Glomerular visceral epithelial cell (primary cell): ENCODE measurements around the gene ATAD3A.
"Not testable (repeated sequence)": the region's sequence is repeated elsewhere in the genome, so short reads cannot be mapped to it uniquely, and the experiment has no call there.

Experiments
- DNase-seq: peaks from one replicate; pipeline ENCODE4 v3.0.0-alpha.2; 2016; ENCODE audit errors: extremely low spot score

The ATAD3A gene

GRCh38 chr1:1554926-1555915 is 43.3 kb downstream of the ATAD3A start:
- peak; percentile 62 for DNase-seq

DNA sequence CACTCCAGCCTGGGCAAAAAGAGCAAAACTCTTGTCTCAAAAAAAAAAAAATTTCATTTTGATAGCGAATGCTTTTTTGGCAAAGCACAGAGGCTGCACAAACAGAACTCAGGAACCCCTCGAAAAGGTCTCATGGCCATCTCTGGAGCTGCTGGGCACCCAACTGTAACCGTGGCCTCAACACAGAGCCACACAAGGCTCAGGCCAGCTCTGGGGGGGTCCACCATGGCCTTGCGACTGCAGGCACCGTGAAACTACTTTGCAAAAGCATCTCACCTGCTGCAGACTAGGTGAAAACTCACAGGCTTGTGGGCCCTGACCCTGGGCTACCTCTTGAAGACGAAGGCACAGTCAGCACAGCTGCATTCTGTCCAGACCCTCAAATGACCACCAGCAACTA is 44.5 kb downstream of the ATAD3A start:
- no peak for DNase-seq

GRCh38 chr1:1556961-1557360 is 45.0 kb downstream of the ATAD3A start:
- DNase-seq: not testable (repeated sequence)

DNA sequence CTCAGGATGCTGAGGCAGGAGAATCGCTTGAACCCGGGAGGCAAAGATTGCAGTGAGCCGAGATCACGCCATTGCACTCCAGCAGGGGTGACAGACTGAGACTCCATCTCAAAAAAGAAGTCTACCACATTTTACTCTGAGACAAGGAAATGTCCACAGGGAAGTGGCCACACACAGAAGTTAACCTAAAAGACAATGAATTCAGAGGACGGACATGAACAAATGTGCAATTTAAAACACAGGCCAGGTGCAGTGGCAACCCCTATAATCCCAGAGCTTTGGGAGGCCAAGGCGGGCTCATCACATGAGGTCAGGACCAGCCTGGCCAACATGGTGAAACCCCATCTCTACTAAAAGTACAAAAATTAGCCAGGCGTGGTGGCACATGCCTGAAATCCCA is 45.7 kb downstream of the ATAD3A start:
- DNase-seq: not testable (repeated sequence)

DNA sequence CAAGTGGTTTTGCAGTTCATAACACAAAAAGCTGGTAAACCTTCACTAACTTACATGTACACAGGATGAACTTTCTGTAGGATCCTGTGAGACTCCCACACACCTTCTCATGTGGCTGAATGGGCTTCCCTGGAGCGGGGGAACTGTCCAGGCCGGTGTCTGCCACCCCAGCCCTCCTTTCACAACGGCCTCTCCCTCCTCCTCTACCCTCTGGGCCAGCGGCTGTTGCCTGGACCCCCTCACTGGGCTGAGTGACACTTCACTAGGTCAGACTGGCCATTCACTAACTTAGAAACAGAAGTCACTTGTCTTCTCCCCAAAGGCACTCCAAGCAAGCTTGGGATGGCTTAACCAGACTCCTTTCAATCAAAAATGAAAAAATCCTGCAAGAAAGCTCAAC is 46.6 kb downstream of the ATAD3A start:
- DNase-seq: no peak

DNA sequence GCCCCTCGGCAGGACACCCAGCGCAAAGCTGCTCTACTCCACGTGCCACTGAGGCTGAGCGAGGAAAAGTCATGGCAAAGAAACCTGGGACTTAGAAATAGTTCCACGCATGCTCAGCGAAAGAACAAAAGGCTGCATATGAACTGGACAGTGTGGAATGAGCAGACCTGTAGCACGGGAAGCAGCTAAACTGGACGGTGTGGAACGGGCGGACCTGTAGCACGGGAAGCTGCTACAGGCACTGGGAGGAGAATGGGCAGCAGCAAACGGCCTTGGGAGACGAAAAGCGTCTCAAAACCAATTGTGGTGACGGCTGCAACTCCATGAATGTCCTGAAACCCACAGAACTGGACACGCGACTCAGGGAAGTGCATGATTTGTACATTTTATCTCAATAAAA is 47.1 kb downstream of the ATAD3A start:
- DNase-seq: no peak

DNA sequence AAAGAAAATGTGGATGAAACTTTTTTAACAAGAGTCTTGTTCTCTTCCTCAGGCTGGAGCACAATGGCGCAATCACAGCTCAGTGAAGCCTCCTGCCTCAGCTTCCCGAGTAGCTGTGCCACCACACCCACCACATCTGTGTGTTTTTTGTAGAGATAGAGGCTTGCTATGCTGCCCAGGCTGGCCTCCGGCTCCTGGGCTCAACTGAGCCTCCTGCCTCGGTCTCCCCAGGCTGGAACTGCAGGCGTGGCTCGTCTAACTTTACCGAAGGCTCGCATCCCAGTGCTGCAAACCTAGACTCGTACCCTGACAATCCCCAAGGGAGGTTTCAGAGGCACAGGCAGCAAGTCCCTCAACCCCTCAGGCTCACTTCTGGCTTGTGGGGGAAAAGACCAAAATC is 48.2 kb downstream of the ATAD3A start:
- DNase-seq: no peak

DNA sequence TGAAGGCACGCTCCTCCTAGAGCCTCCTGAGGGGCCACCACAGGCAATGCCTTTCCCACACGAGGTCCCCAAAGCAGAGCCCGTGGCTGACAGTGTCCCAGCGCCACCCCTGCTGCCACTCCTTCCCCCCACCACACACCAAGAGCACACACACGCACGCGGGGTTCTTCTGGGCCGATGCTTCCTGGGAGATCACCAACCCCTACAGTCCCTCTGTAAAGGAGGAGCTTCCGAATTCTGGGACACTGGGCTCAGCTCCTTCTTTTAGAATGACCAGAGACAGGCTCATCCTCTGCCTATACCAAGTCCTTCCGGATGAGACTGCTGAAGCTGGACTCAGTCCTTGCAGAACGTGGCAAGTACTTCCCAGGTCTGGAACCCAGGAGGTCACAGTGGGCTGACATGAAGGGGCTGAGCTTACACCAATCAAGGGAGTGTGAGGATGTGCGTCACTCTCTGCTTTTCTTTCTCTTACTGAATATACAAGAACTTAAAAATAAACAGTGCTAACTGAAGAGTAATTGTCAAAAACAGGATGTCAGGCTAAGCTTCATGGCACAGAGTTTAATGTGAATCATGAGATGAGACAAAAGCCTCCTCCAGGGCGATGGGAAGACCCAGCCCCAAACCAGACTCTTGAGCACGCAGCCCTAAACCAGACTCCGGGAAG is 50.0 kb downstream of the ATAD3A start:
- no peak for DNase-seq

DNA sequence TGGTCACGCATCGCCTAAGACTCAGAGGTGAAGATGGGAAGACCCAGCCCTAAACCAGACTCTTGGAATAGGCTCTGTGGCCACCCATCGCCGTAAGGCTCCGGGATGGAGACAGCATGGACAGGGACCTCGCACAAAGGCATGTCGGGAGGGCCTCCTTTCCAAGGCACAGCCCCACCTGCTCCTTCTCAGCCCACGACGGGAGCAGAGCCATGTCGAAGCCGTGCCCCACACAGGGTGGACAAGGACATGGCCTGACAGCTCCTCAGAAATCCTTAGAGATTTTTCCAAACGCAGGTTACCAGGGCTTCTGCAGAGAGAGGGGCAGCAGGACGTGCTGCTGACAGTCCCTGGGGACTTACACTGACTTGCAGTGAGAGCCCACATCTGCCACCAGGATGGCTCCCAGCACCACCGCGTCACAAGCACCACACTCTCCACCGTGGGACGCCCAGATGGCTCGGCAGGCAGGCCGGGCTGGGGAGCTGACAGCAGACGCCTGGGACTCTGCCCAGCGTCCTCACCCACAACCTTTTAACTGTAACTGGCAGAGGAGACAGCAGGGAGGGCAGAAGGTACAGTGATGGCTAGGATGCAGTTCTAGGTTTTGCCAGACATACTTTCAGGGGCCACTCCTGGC is 50.7 kb downstream of the ATAD3A start:
- no peak for DNase-seq

GRCh38 chr1:1563688-1564087 is 51.7 kb downstream of the ATAD3A start:
- DNase-seq: no peak

DNA sequence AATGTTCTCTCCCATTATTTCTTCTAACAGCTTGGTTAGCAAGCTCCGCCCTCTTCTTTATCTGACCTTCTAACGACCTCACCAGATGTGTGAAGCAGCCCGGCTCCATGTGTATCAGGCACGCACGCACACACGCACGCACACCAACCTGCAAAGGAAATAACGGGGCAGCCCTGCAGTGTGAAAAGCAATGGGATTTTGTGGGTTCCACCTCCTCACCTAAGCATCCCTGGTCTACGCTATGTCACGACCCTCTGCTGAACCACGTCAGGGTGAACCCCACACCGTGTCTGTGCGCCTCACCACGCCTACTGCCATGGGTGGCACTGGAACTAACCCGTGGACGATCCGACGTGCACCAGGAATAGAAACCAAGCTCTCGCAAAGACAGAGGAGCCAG is 52.3 kb downstream of the ATAD3A start:
- no peak for DNase-seq

DNA sequence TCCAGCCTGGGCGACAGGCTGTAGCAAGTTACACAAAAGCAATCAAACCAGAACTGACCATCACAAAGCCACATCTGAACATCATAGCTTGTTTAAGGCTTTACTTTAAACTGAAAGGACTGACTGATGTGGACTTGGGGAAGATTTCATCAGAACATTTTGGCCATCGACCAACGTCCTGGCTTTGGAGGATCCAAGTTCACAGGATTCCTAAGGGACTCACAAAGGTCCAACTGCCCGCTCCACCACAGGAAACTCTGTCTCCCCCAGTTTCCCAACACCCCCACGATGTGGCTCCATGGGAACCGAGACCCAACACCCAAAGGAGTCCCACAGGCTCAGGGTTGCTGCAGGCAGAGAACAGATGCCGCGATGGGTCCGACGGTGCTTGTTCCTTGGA is 53.4 kb downstream of the ATAD3A start:
- DNase-seq: no peak

DNA sequence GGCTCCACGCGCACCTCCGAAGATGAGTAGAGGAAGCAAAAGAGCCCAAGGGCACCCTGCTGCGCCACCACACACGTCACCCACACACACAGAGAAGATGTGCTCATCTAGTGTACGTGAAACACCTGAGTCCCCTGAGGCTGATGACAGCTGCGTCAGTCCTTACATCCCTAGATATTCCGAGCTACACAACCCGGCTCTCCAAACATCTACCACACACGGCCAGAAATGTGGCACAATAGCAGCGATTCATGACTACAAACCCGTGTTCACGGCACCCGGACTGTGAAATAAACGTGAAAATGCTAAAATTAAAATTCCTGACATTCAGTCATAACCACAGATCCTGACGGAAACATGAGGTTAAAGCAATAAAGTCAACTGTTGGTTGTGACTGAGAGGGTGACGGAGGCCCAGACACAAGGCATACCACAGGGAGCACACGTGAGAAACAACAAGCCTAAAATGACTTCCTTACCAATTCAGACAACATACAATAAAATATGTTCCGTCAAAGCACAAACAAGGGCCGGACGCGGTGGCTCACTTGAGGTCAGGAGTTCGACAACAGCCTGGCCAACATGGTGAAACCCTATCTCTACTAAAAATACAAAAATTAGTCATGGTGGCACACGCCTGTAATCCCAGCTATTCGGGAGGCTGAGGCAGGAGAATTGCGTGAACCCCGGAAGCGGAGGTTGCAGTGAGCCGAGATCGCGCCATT is 55.4 kb downstream of the ATAD3A start:
- DNase-seq: no peak

DNA sequence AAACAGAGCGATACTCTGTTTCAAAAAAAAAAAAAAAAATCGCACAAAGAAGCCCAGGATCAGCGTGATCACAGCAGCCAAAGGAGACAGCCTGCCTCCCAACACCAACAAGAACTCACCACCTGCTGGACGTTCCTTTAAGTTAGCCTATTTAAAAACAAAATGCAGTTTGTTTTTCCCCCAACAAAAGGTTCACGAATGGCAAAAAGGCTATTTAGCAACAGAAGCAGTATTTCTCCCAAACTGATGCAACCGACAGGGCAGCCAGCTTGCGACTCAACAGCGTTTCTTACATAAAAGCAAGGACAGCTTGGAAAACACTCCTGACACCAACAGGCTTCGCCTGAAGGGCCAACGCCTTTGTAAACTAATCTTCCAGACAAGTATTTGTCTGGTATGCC is 55.9 kb downstream of the ATAD3A start:
- DNase-seq: no peak

DNA sequence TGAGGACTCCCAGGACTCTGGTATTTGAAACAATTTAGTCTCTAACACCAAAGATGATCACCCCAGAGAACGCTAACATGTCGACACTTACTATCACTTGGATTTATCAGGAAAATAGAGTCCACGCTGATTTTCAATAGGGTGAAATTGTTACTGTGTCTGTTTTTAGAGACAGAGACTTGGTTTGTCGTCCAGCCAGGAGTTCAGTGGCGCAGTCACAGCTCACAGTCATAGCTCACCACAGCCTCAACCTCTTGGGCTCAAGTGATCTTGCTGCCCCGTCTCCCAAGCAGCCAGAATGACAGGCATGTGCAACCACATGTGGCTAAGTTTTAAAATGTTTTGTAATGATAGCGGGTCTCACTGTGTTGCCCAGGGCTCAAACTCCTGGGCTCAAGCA is 57.4 kb downstream of the ATAD3A start:
- no peak for DNase-seq

DNA sequence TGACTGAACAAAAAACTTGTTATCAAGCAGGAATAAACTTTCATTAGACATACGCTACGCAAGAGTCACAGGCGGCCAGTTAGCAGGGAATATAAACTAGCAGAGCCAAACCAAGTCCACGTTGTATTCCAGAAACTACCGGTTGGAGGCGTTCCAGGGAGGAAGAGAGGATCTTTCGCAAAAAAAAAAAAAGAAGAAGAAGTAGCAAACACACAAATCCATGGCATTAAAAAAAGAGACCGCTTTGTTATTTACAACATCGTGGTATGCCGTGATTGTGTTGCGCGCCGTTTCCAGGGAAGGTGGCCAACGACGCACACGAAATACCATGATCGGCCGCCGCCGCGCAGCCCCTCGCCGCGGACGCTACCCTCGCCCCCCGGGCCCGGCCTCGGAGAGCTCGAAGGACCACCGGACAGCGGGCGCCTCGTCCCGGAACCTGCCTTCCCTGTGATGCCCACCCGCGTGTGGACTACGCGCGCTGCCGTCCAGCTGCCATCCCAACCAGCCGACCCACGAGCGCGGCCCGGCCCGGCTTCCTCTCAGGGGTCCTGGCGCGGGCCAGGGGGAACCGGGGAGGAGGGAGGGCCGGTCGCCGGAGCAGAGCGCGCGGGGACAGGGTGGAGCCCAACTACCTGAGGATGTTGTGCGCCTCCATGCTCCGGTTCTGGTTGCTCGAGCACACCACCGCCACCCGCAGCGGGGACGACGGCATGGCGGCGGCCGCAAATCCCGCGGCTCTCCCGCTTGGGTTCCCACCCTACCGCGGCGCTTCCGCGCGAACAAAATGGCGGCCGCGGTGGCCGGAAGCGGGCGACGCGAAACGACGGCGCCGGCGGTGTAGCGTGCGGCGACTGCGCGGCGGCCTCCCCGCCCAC is 62.1 kb downstream of the ATAD3A start:
- DNase-seq: peak; percentile 67

- DNase-seq: peak; percentile 89
Observed at GRCh38 chr1:1574721-1575537, 63.0 kb downstream of the ATAD3A start, which contains the start of gene SSU72. Gene SSU72, minus strand, starts transcription at chr1:1574863. Its CDS starts 306 bp downstream, at chr1:1574557.

- no peak for DNase-seq
Observed at GRCh38 chr1:1577367-1578011, 65.5 kb downstream of the ATAD3A start.

GRCh38 chr1:1578371-1578940 is 66.5 kb downstream of the ATAD3A start:
- DNase-seq: no peak
